Esophagus muscularis mucosa (tissue), 3 donors: Measurements from ENCODE around the gene SLC9C2.

Source experiments
- CTCF ChIP-seq, 3 experiments: fragments of 200-600 bp in 2 of 3; fragments of 450-650 bp in 1 of 3; sonication (generic) in 2 of 3; IDR thresholded peaks; one replicate each; pipeline ENCODE4 v1.5.1; 2017 to 2019; ENCODE audit warnings: antibody characterized with exemption in 3 of 3, mild to moderate bottlenecking in 2 of 3, moderate library complexity in 1 of 3
- POLR2A ChIP-seq: fragments of 450-650 bp; IDR thresholded peaks from one replicate; pipeline ENCODE4 v1.6.1; 2017; ENCODE audit warnings: antibody characterized with exemption, moderate library complexity, mild to moderate bottlenecking, low read depth

GRCh38 chr1:173527151-173527826, 75.6 kb downstream of the SLC9C2 start:
- TF ChIP-seq CTCF (IDR thresholded peaks at IDR 0.05) (no peak), POLR2A (no peak)
